GM12878 (cell line): ENCODE data around the gene THSD8. TPM values are rescaled to one million over a fixed set of nuclear protein-coding genes. Genes with fewer than 3 reads are reported as not detected.

ENCODE experiments used
- ATAC-seq: fragments of 200-7000 bp; cut with Tn5 transposase; 3 replicates; pipeline ENCODE4 v1.9.1; 2020; ENCODE audit warnings: mild to moderate bottlenecking, moderate library complexity
- BruUV-seq: library from RNA; stranded (reverse); fragments of 400-500 nt; replicated peaks from 2 replicates; lab custom pipeline; 2021; lab: Mats Ljungman, UMichigan
- CTCF ChIA-PET: fragments of 300-600 bp; sonication (Branson Sonifier 250); formaldehyde crosslinking; extraction: SDS; loops from one replicate; lab custom pipeline; 2021; ENCODE audit warnings: inconsistent platforms; lab: Yijun Ruan, JAX
- POLR2A ChIA-PET: fragments of 350-600 bp; formaldehyde crosslinking; extraction: SDS; loops from one replicate; lab custom pipeline; 2021; ENCODE audit warnings: inconsistent platforms; lab: Charles Lee
- RAD21 ChIA-PET: fragments of 300-600 bp; sonication (Branson Sonifier 250); formaldehyde crosslinking; loops from one replicate; lab custom pipeline; 2023; ENCODE audit warnings: antibody characterized with exemption; ENCODE audit not compliant: unreplicated experiment; lab: Charles Lee
- SMC1A ChIA-PET: fragments of 300-600 bp; sonication (Branson Sonifier 250); formaldehyde crosslinking; loops from one replicate; lab custom pipeline; 2023; ENCODE audit not compliant: unreplicated experiment, uncharacterized antibody; lab: Charles Lee
- DNase-seq: peaks from one replicate; pipeline ENCODE4 v3.0.0-alpha.2; 2011; ENCODE audit warnings: low read depth, low spot score
- FAIRE-seq: peaks from 3 replicates; lab custom pipeline; 2011; peaks lifted over from hg19 to GRCh38; lab: Jason Lieb, UNC
- H2AFZ ChIP-seq: 2 replicates; pipeline ENCODE4 v1.6.0; 2011; ENCODE audit warnings: low read depth, low read length, control low read depth; ENCODE audit not compliant: control insufficient read depth
- H3K27ac ChIP-seq: 2 replicates; pipeline ENCODE4 v1.5.1; 2011; ENCODE audit warnings: control low read depth; ENCODE audit not compliant: control insufficient read depth, insufficient read depth
- H3K27me3 ChIP-seq, 2 experiments: replicated peaks in 1 of 2; 2 replicates each; pipeline versions ENCODE4 v1.6.0 to v1.6.1; 2011; ENCODE audit warnings: low read length in 1 of 2; ENCODE audit not compliant: control insufficient read depth in 2 of 2, insufficient read depth in 2 of 2
- H3K36me3 ChIP-seq, 2 experiments: 2 replicates each; pipeline ENCODE4 v1.5.1; 2011; ENCODE audit warnings: low read length in 1 of 2; ENCODE audit not compliant: control insufficient read depth in 2 of 2, insufficient read depth in 2 of 2
- H3K4me1 ChIP-seq: 2 replicates; pipeline ENCODE4 v1.6.1; 2011; ENCODE audit warnings: mild to moderate bottlenecking, low read length, moderate library complexity, mixed read lengths; ENCODE audit not compliant: control insufficient read depth, insufficient read depth
- H3K4me2 ChIP-seq: 2 replicates; pipeline ENCODE4 v1.6.0; 2011; ENCODE audit warnings: control low read depth; ENCODE audit not compliant: control insufficient read depth, insufficient read depth
- H3K4me3 ChIP-seq: fragments of 200-600 bp; sonication (generic); 2 replicates; pipeline ENCODE4 v1.5.1; 2016
- H3K79me2 ChIP-seq: 2 replicates; pipeline ENCODE4 v1.6.0; 2011; ENCODE audit warnings: low read length; ENCODE audit not compliant: control insufficient read depth, insufficient read depth
- H3K9ac ChIP-seq: 2 replicates; pipeline ENCODE4 v1.8.0; 2011; ENCODE audit warnings: low read length, control low read depth, mixed read lengths; ENCODE audit not compliant: control insufficient read depth, insufficient read depth
- H3K9me3 ChIP-seq: replicated peaks from 3 replicates; pipeline ENCODE4 v1.5.1; 2011; ENCODE audit warnings: mild to moderate bottlenecking, low read length; ENCODE audit not compliant: control insufficient read depth, insufficient read depth
- H4K20me1 ChIP-seq: 2 replicates; pipeline ENCODE4 v1.6.0; 2011; ENCODE audit not compliant: control insufficient read depth, insufficient read depth
- BCLAF1 ChIP-seq: fragments of 450-650 bp; IDR thresholded peaks from 2 replicates; pipeline ENCODE4 v1.6.1; 2017; ENCODE audit warnings: antibody characterized with exemption, mild to moderate bottlenecking, moderate library complexity
- CBX5 ChIP-seq: sonication (generic); IDR thresholded peaks from 2 replicates; pipeline ENCODE4 v1.6.1; 2016; ENCODE audit warnings: low read depth, moderate library complexity, mild to moderate bottlenecking, inconsistent platforms
- HDGF ChIP-seq: fragments of 450-650 bp; IDR thresholded peaks from 2 replicates; pipeline ENCODE4 v1.6.1; 2016; ENCODE audit warnings: antibody characterized with exemption
- MEF2A ChIP-seq: IDR thresholded peaks from 2 replicates; pipeline ENCODE4 v1.6.1; 2011; ENCODE audit warnings: low read depth, mild to moderate bottlenecking, low read length, moderate library complexity; ENCODE audit not compliant: insufficient read depth
- MTA3 ChIP-seq: IDR thresholded peaks from 2 replicates; pipeline ENCODE4 v1.6.1; 2012; ENCODE audit warnings: low read length, inconsistent platforms, borderline replicate concordance
- MYC ChIP-seq: IDR thresholded peaks from 2 replicates; pipeline ENCODE4 v1.6.1; 2011; ENCODE audit warnings: mild to moderate bottlenecking, low read length, moderate library complexity, inconsistent platforms; ENCODE audit not compliant: insufficient read depth, insufficient replicate concordance, insufficient read length, severe bottlenecking
- NFYA ChIP-seq: IDR thresholded peaks from 2 replicates; pipeline ENCODE4 v1.6.1; 2011; ENCODE audit warnings: low read depth, mild to moderate bottlenecking, low read length, improper control_type of control experiment, borderline replicate concordance
- NFYB ChIP-seq: IDR thresholded peaks from 2 replicates; pipeline ENCODE4 v1.6.1; 2011; ENCODE audit warnings: low read depth, mild to moderate bottlenecking, low read length, improper control_type of control experiment, moderate library complexity; ENCODE audit not compliant: insufficient read depth
- PBX3 ChIP-seq: IDR thresholded peaks from 2 replicates; pipeline ENCODE4 v1.6.1; 2011; ENCODE audit warnings: mild to moderate bottlenecking, low read depth, low read length, moderate library complexity; ENCODE audit not compliant: insufficient replicate concordance
- PML ChIP-seq: IDR thresholded peaks from 2 replicates; pipeline ENCODE4 v1.6.1; 2012; ENCODE audit warnings: low read length, inconsistent platforms
- POU2F2 ChIP-seq: IDR thresholded peaks from 3 replicates; pipeline ENCODE4 v1.6.1; 2011; ENCODE audit warnings: low read depth, mild to moderate bottlenecking, low read length, borderline replicate concordance
- RB1 ChIP-seq: fragments of 450-650 bp; formaldehyde crosslinking; IDR thresholded peaks from 2 replicates; pipeline ENCODE4 v1.6.1; 2017; ENCODE audit warnings: mild to moderate bottlenecking, borderline replicate concordance
- RCOR1 ChIP-seq: conservative IDR thresholded peaks from 2 replicates; pipeline ENCODE4 v1.6.1; 2012; ENCODE audit warnings: low read depth, low read length, improper control_type of control experiment
- RELA ChIP-seq: fragments of 450-650 bp; IDR thresholded peaks from 2 replicates; pipeline ENCODE4 v1.8.0; 2014; ENCODE audit warnings: borderline replicate concordance; ENCODE audit not compliant: partially characterized antibody
- WGBS: methylation state at CpG from one replicate; pipeline ENCODE4 v1.1.6; 2016; ENCODE audit warnings: low lambda C conversion rate; ENCODE audit not compliant: insufficient replicate concordance, insufficient coverage; ENCODE audit errors: missing lambda C conversion rate; 5-methylcytosine and 5-hydroxymethylcytosine counted together
- in situ Hi-C: fragments of 300-500 bp; cut with MboI; formaldehyde crosslinking; loops from 9 replicates; pipeline ENCODE4 v1.14.3; 2018; ENCODE audit warnings: mixed read lengths
- intact Hi-C: fragments of 100-400 bp; cut with micrococcal nuclease; formaldehyde crosslinking; loops from one replicate; pipeline ENCODE4 v1.14.2; 2022; ENCODE audit not compliant: unreplicated experiment
- polyA plus RNA-seq, 11 experiments: library from polyadenylated mRNA; depleted of rRNA in 4 of 11; unstranded in 6 of 11; stranded (reverse) in 5 of 11; fragments of >200 nt; fragmentation: Nextera tagmentation in 4 of 11; fragmentation: Illumina TruSeq in 1 of 11; extraction: Ambion mirVana in 4 of 11; extraction: Trizol in 1 of 11; gene quantifications; 1 replicate in 1 of 11; 2 replicates in 10 of 11; pipeline versions ENCODE4 v1.2.1 to v1.2.3, GENCODE V29; 2011 to 2016; ENCODE audit warnings: inconsistent platforms in 2 of 11, missing spikeins in 2 of 11, low read depth in 1 of 11
- total RNA-seq, 4 experiments: library from RNA; depleted of rRNA in 3 of 4; stranded (reverse); fragments of >200 nt in 3 of 4; fragmentation: Illumina TruSeq in 1 of 4; extraction: Trizol in 1 of 4; gene quantifications; 2 replicates each; pipeline versions ENCODE4 v1.2.1 to v1.2.3, GENCODE V29; 2013 to 2021

Gene THSD8
- total and polyA plus RNA-seq, 10 of the 15 experiments (the other 5 are each of a cell fraction or from before 2014, with no cell fraction given): 0.24 to 32.3 (median 21.3) TPM; not detected in 2

GRCh38 chr19:12836529-12836863, 34.6 kb downstream of the THSD8 start:
- ChIA-PET CTCF (interaction anchor here (0.8 to 1.6 kb wide), 7 partner anchors 9 to 79 kb away, joined by 4 to 12 read pairs (median 5); partner anchors contain the start of genes PRDX2 and THSD8), RAD21 (no interaction called here), SMC1A (no interaction called here), POLR2A (interaction anchor here (1.2 kb wide), 1 partner anchor 44 kb away, joined by 3 read pairs; no protein-coding TSS in a partner anchor)
- Histone ChIP-seq H3K4me2 (no peak overlapping the region), H3K27ac (no peak overlapping the region), H3K4me3 (no peak overlapping the region), H3K27me3 (peaks cover 10 to 46% of the 10 kb centered on the region in 2 experiments), H2AFZ (no peak overlapping the region), H3K9me3 (no peaks in the 10 kb centered on the region; the same call in none of the 3 replicates), H3K9ac (no peak overlapping the region), H3K79me2 (no peaks in the 10 kb centered on the region), H3K36me3 (no peaks in the 10 kb centered on the region), H4K20me1 (no peaks in the 10 kb centered on the region; the same call in 1 of the 2 replicates), H3K4me1 (peaks cover 7% of the 10 kb centered on the region; the same call in 1 of the 2 replicates)
- BruUV-seq: no TSS peak
- DNase-seq (no peak), FAIRE-seq (no peak), ATAC-seq (no peak)
- WGBS: 1% methylated on average over 6 of the region's 6 CpGs
- intact Hi-C loops: no loop called here
- in situ Hi-C loops: no loop called here
- TF ChIP-seq RB1 (no peak), NFYA (no peak), NFYB (no peak), MYC (no peak), MEF2A (no peak), PBX3 (no peak), BCLAF1 (no peak), POU2F2 (no peak), RELA (no peak), PML (no peak), MTA3 (no peak), RCOR1 (no peak), CBX5 (no peak), HDGF (no peak)
- TF ChIP-seq, all 136 proteins: peak for 0
